ENCODE results near the gene CRAMP1.

The CRAMP1 gene

GRCh38 chr16:1708083-1708767 lies 96.1 kb downstream of the CRAMP1 start:
- H3K4me3 ChIP-seq (ENCODE audit: low read depth, low read length), result peak overlapping the region; percentile 98
- DNase-seq, result no peak
- H3K27me3 ChIP-seq, result no peaks in the 10 kb centered on the region
- TF ChIP-seq CTCF (IDR thresholded peaks at IDR 0.05; ENCODE audit: low read depth, low read length), result no peak
- H3K9me3 ChIP-seq, result no peaks in the 10 kb centered on the region
- H3K4me1 ChIP-seq, result peaks cover 4% of the 10 kb centered on the region; the same call in 1 of the 2 replicates
- no peaks in the 10 kb centered on the region; the same call in 1 of the 2 replicates for H3K36me3 ChIP-seq

- no peaks in the 10 kb centered on the region for H3K27me3 ChIP-seq
- no peak for TF ChIP-seq CTCF (IDR thresholded peaks at IDR 0.05; ENCODE audit: low read depth, low read length)
- H3K36me3 ChIP-seq, result no peaks in the 10 kb centered on the region; the same call in 1 of the 2 replicates
- H3K4me1 ChIP-seq, result peaks cover 4% of the 10 kb centered on the region; the same call in 1 of the 2 replicates
- peak; percentile 71 for DNase-seq
- H3K4me3 ChIP-seq (ENCODE audit: low read depth, low read length), result peak overlapping the region; percentile 98
- H3K9me3 ChIP-seq, result no peaks in the 10 kb centered on the region
Measured at GRCh38 chr16:1708768-1709180, 96.6 kb downstream of the CRAMP1 start.

- DNase-seq, result no peak
- Histone ChIP-seq H3K9me3 (no peaks in the 10 kb centered on the region), H3K27me3 (no peaks in the 10 kb centered on the region), H3K36me3 (no peaks in the 10 kb centered on the region; the same call in 1 of the 2 replicates), H3K4me1 (peaks cover 8% of the 10 kb centered on the region), H3K4me3 (ENCODE audit: low read depth, low read length) (peak overlapping the region; percentile 98)
- TF ChIP-seq CTCF (IDR thresholded peaks at IDR 0.05; ENCODE audit: low read depth, low read length), result no peak
Measured at GRCh38 chr16:1709356-1709755, 97.2 kb downstream of the CRAMP1 start.

GRCh38 chr16:1710811-1711507 lies 98.8 kb downstream of the CRAMP1 start:
- Histone ChIP-seq H3K36me3 (no peaks in the 10 kb centered on the region; the same call in 1 of the 2 replicates), H3K4me3 (ENCODE audit: low read depth, low read length) (no peak overlapping the region), H3K4me1 (peaks cover 10% of the 10 kb centered on the region), H3K27me3 (no peaks in the 10 kb centered on the region), H3K9me3 (no peaks in the 10 kb centered on the region)
- TF ChIP-seq CTCF (IDR thresholded peaks at IDR 0.05; ENCODE audit: low read depth, low read length), result no peak
- no peak for DNase-seq

- no peak for DNase-seq
- H3K9me3 ChIP-seq, result no peaks in the 10 kb centered on the region
- no peak overlapping the region for H3K4me3 ChIP-seq (ENCODE audit: low read depth, low read length)
- no peak for TF ChIP-seq CTCF (IDR thresholded peaks at IDR 0.05; ENCODE audit: low read depth, low read length)
- H3K4me1 ChIP-seq, result peaks cover 10% of the 10 kb centered on the region
- no peaks in the 10 kb centered on the region for H3K27me3 ChIP-seq
- H3K36me3 ChIP-seq, result peaks cover 2% of the 10 kb centered on the region; the same call in 1 of the 2 replicates
Measured at GRCh38 chr16:1712791-1713261, 100.7 kb downstream of the CRAMP1 start.

- Histone ChIP-seq H3K27me3 (no peaks in the 10 kb centered on the region), H3K4me1 (peaks cover 10% of the 10 kb centered on the region), H3K9me3 (no peaks in the 10 kb centered on the region), H3K36me3 (peaks cover 2% of the 10 kb centered on the region; the same call in 1 of the 2 replicates), H3K4me3 (ENCODE audit: low read depth, low read length) (no peak overlapping the region)
- DNase-seq, result no peak
- TF ChIP-seq CTCF (IDR thresholded peaks at IDR 0.05; ENCODE audit: low read depth, low read length), result no peak
Measured at GRCh38 chr16:1713331-1713730, 101.2 kb downstream of the CRAMP1 start.

All from BE2C (cell line).